Measurements from ENCODE around the gene SLC35F4. TPM values are rescaled to one million over a fixed set of nuclear protein-coding genes. Genes with fewer than 3 reads are reported as not detected.
"Not testable (repeated sequence)": the region's sequence is repeated elsewhere in the genome, so short reads cannot be mapped to it uniquely, and the experiment has no call there.

SLC35F4 gene
- 0.05 and 0.17 TPM in 2 replicates for total RNA-seq

- peak; percentile 27 for DNase-seq (ENCODE audit: low read depth)
Observed at GRCh38 chr14:57865403-57866198, at the start of gene SLC35F4. TSS of gene SLC35F4 (minus strand) at chr14:57866092.

- DNase-seq (ENCODE audit: low read depth) = no peak
Observed at GRCh38 chr14:57909626-57910025, 43.7 kb upstream of the SLC35F4 start.

GRCh38 chr14:57903954-57904353, 38.1 kb upstream of the SLC35F4 start:
- DNase-seq (ENCODE audit: low read depth) = no peak

- no peak for DNase-seq (ENCODE audit: low read depth)
Observed at GRCh38 chr14:57898837-57899572, 33.1 kb upstream of the SLC35F4 start.

- no peak for DNase-seq (ENCODE audit: low read depth)
Observed at GRCh38 chr14:57897144-57897748, 31.4 kb upstream of the SLC35F4 start.

GRCh38 chr14:57889245-57889644, 23.4 kb upstream of the SLC35F4 start:
- DNase-seq (ENCODE audit: low read depth) = peak; percentile 92

- no peak for DNase-seq (ENCODE audit: low read depth)
Observed at GRCh38 chr14:57884175-57884574, 18.3 kb upstream of the SLC35F4 start.

- DNase-seq (ENCODE audit: low read depth) = no peak
Observed at GRCh38 chr14:57883061-57883460, 17.2 kb upstream of the SLC35F4 start.

GRCh38 chr14:57879516-57879915, 13.6 kb upstream of the SLC35F4 start:
- no peak for DNase-seq (ENCODE audit: low read depth)

- DNase-seq (ENCODE audit: low read depth) = no peak
Observed at GRCh38 chr14:57875985-57876384, 10.1 kb upstream of the SLC35F4 start.

GRCh38 chr14:57875296-57875695, 9.4 kb upstream of the SLC35F4 start:
- peak; percentile 84 for DNase-seq (ENCODE audit: low read depth)

- peak; percentile 78 for DNase-seq (ENCODE audit: low read depth)
Observed at GRCh38 chr14:57871459-57872080, 5.7 kb upstream of the SLC35F4 start.

- DNase-seq (ENCODE audit: low read depth) = peak; percentile 16
Observed at GRCh38 chr14:57870686-57871457, 5.0 kb upstream of the SLC35F4 start.

GRCh38 chr14:57869617-57870016, 3.7 kb upstream of the SLC35F4 start:
- DNase-seq (ENCODE audit: low read depth) = peak; percentile 23

- DNase-seq (ENCODE audit: low read depth) = no peak
Observed at GRCh38 chr14:57866199-57866705, 360 bp upstream of the SLC35F4 start.

- DNase-seq (ENCODE audit: low read depth) = no peak
Observed at GRCh38 chr14:57865066-57865402, 858 bp downstream of the SLC35F4 start.

GRCh38 chr14:57864659-57865058, 1.2 kb downstream of the SLC35F4 start:
- no peak for DNase-seq (ENCODE audit: low read depth)

GRCh38 chr14:57863471-57863870, 2.4 kb downstream of the SLC35F4 start:
- DNase-seq (ENCODE audit: low read depth) = no peak

GRCh38 chr14:57855666-57856065, 10.2 kb downstream of the SLC35F4 start:
- not testable (repeated sequence) for DNase-seq (ENCODE audit: low read depth)

GRCh38 chr14:57854571-57854970, 11.3 kb downstream of the SLC35F4 start:
- no peak for DNase-seq (ENCODE audit: low read depth)

GRCh38 chr14:57851354-57851753, 14.5 kb downstream of the SLC35F4 start:
- DNase-seq (ENCODE audit: low read depth) = no peak
